SH-SY5Y (cell line): ENCODE data around the gene ACOT9.

ENCODE experiments used
- GATA2 ChIP-seq: IDR thresholded peaks from 2 replicates; pipeline ENCODE4 v1.6.1; 2011; ENCODE audit warnings: mild to moderate bottlenecking, low read depth, low read length
- GATA3 ChIP-seq: IDR thresholded peaks from 2 replicates; pipeline ENCODE4 v1.6.1; 2011; ENCODE audit warnings: low read depth, mild to moderate bottlenecking, low read length, moderate library complexity

DNA sequence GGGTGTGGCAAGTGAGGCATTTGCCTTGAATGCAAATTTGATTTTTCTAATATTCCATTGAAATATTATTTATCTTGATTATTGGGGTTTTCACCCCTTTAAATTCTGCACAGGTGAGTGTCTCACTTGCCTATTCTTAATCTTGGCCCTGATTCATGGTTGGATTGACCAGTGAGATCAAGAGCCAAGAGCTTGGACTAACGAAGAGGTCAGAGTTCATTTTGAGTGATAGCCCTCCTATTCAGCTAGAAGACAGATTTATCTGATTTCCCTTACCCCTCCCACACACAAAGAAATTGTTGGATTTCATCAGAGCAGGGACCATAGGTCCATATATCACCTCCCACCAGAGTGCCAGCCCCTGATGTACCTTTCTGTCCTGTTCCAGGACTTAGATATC lies 11.6 kb upstream of the ACOT9 start:
- no peak for TF ChIP-seq GATA2
- no peak for TF ChIP-seq GATA3
